GM10847 (cell line): ENCODE results near the gene ADAM23.

Experiments used
- POLR2A ChIP-seq: IDR thresholded peaks from 2 replicates; pipeline ENCODE4 v1.6.1; 2011; ENCODE audit not compliant: insufficient read length; ENCODE audit errors: extremely low read depth

The ADAM23 gene

GRCh38 chr2:206442833-206443734 lies at the start of gene ADAM23:
Gene ADAM23 (plus strand): TSS chr2:206443532. CDS start chr2:206443867, 335 bp downstream.
- TF ChIP-seq POLR2A, result no peak

DNA sequence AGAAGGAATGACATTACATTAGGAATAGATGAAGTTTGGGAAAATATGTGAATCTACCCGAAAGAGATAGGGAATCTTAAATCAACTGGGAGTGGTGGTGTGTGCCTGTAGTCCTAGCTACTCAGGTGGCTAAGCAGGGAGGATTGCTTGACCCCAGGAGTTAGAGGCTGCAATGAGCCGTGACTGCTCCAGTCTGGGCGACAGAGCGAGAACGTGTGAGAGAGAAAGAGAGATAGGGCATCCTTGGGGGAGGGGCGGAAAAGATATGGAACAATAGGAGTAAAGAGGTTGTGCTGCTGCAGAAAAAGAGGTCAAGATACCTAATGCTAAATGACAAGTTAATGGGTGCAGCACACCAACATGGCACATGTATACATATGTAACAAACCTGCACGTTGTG lies 47.1 kb upstream of the ADAM23 start:
- no peak for TF ChIP-seq POLR2A

DNA sequence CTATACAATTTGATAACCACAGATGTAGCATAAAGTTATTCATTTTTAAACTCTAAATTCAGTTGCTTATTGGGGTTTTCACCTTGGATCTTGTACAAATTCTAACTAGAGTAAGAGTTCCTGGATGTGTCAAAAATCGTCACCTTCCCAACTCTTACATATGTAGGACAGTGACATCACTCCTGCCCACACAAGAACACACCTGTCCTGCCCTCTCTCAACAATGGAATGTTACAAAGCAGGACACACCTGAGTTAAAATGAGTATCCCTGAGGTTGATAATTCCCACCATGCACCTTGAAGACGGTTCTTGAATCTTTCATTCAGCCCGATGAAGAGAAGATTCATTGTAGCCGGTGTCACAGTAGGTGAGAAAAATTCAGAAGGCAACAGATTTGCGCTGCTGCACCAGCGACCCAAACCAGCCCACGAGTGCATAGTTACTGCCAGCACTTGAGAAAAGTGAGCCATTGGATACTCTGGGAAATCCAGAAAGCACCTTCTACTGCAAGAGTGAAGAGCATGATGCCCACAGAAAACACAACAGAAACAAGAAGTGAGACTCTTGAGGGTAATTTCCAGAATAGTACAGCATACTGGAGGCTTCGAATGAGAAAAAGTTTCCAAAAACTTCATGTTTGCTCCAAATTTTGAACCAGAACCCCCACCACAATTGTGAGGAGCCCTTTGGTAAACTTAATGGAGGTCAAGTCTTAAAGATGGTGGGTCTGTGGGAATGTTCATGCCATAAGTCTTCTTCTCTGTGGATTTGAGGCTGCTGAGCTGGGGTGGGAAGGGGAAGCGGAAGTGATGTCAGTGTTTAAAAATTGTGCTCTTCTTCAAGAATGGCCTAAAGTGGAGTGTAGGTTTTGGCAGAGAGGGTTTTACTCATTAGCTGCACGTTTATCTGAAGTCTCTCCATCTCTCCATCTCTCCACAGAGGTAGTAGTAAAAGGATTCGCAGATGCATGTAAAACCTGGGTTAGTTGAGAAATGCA lies 34.7 kb upstream of the ADAM23 start:
- no peak for TF ChIP-seq POLR2A

- no peak for TF ChIP-seq POLR2A
Observed at GRCh38 chr2:206410714-206411113, 32.6 kb upstream of the ADAM23 start.

- no peak for TF ChIP-seq POLR2A
Observed at GRCh38 chr2:206415618-206416243, 27.6 kb upstream of the ADAM23 start.

- TF ChIP-seq POLR2A, result no peak
Observed at GRCh38 chr2:206418968-206419367, 24.4 kb upstream of the ADAM23 start.

- TF ChIP-seq POLR2A, result no peak
Observed at GRCh38 chr2:206420721-206421120, 22.6 kb upstream of the ADAM23 start.

- no peak for TF ChIP-seq POLR2A
Observed at GRCh38 chr2:206422493-206422892, 20.8 kb upstream of the ADAM23 start.

GRCh38 chr2:206423147-206423546 lies 20.2 kb upstream of the ADAM23 start:
- no peak for TF ChIP-seq POLR2A

GRCh38 chr2:206424134-206424533 lies 19.2 kb upstream of the ADAM23 start:
- no peak for TF ChIP-seq POLR2A

- no peak for TF ChIP-seq POLR2A
Observed at GRCh38 chr2:206428783-206429182, 14.5 kb upstream of the ADAM23 start.

- no peak for TF ChIP-seq POLR2A
Observed at GRCh38 chr2:206430452-206430851, 12.9 kb upstream of the ADAM23 start.

GRCh38 chr2:206431439-206431838 lies 11.9 kb upstream of the ADAM23 start:
- TF ChIP-seq POLR2A, result no peak

- no peak for TF ChIP-seq POLR2A
Observed at GRCh38 chr2:206432193-206433082, 10.9 kb upstream of the ADAM23 start.
